Stimulated activated CD8-positive, alpha-beta memory T cell treated with anti-CD3 and anti-CD28 coated beads, Interleukin-15, amount 100 ng/mL, for 1 hour (primary cell): ENCODE measurements around the gene MAPK9.

Source experiments
- DNase-seq: peaks from one replicate; pipeline ENCODE4 v3.0.0-alpha.2; 2020; ENCODE audit warnings: low read depth

The MAPK9 gene

GRCh38 chr5:180291943-180292831 lies at the start of gene MAPK9:
MAPK9 (minus strand) TSS chr5:180292083; CDS start chr5:180280561, 11,522 bp downstream.
- peak; percentile 64 for DNase-seq

DNA sequence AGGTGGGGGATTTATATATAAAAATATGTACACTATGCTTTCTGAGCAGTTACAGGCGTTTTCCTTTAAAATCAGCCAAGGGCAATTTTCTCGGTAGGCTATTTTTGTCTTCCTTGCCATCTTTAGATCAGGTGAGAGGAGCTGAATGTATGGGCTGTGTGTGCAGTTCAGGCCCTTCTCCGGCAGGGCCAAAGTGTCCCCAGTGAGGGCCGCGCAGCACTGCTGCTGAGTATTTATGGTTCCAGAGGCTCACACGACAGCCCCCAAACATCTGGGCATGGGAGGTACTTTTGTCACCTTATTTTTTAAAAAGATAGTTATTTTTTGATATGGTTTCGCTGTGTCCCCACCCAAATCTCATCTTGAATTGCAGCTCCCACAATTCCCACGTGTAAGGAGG lies 49.7 kb upstream of the MAPK9 start:
- DNase-seq, result no peak

- DNase-seq, result no peak
Measured at GRCh38 chr5:180340856-180341255, 49.0 kb upstream of the MAPK9 start.

DNA sequence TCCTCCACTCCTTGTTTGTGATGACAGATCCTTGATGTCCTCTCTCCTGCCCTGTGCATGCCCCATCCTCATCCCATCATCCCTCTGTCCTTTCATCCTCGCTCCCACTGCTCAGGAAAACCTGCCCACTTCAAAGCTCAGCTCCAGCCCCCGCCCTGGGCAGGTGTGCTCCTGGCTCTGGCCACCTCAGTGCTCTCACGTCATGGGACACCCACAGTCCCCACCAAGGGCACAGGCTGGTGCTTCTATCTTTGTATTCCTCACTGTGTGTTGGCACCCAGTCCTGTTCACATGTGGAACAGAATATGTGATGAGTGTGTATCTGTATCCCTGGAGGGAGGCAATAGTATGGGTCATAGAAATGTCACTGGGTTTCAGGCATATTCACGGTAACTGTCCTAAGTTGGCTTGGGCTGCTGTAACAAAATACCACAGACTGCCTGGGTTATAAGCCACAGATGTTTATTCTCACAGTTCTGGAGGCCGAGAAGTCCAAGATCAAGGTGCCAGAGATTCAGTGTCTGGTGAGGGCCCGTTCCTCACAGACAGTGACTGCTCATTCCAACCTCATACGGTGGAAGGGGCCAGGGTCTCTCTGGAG lies 47.8 kb upstream of the MAPK9 start:
- DNase-seq, result no peak

DNA sequence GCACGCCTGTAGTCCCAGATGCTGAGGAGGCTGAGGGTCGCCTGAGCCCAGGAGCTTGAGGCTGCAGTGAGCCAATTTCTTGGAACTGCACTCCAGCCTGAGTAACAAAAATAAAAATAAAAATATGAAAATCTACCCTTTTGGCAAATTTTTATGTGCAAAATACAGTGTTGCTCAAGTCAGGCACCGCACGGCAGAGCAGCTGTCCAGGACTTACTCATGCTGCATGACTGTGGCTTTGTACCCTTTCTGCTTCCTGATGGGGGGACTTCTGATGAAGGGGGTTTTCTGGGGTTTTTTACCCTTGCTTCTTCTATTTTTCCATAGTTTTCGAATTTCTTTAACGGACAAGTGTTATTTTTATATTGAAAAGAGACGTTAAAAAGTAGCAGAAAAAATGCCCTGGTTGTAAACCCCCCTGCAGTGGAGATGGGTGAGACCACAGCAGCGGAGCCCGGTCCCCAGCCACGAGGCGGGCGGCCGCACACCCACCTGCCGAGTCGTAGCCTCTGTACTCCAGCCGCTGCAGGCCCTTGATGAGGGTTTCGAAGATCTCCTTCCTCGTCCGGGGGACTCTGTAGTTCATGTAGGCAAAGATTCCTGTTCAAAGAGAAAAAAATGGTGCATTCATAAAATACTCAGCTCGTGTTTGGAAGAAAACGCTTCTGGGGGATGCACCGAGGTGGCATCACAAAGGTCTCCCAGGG lies 46.3 kb upstream of the MAPK9 start:
- no peak for DNase-seq

DNA sequence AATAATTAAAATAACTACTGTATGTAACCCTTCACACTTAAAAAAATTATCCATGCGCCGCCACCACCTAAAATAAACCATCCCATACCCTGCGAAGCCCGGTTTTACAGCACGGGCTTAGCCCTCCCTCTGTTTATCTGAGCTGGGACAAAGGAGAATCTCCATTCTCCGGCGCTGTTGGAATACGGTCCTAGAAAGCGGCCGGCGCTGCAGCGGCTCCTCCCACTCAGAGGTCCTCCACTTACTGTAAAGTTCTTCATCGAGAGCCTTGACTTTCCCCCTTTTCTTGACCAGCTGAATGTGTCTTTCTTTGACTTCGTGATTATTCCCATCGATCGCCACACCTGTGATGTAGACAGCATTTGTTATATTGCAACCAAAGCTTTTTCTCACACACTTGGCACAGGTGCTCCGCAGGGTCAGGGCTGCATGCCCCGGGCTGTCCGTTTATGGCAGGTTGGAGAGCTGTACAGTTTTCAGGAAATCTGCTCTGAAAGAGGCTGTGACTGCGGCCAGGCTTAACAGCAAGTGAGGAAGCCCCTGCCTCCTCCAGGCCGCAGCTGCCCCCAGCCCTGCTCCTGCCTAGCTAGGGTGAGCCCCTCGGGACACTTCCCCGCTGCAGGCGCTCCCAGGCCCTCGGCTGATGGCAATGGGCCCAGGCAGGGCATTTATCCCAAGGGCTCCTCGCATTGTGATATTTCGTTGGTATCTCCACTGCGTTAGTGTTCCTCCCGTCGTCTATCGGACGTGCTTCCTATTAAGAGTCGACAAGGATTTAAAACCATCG lies 44.5 kb upstream of the MAPK9 start:
- DNase-seq, result no peak

- DNase-seq, result no peak
Measured at GRCh38 chr5:180335614-180336233, 43.8 kb upstream of the MAPK9 start.

DNA sequence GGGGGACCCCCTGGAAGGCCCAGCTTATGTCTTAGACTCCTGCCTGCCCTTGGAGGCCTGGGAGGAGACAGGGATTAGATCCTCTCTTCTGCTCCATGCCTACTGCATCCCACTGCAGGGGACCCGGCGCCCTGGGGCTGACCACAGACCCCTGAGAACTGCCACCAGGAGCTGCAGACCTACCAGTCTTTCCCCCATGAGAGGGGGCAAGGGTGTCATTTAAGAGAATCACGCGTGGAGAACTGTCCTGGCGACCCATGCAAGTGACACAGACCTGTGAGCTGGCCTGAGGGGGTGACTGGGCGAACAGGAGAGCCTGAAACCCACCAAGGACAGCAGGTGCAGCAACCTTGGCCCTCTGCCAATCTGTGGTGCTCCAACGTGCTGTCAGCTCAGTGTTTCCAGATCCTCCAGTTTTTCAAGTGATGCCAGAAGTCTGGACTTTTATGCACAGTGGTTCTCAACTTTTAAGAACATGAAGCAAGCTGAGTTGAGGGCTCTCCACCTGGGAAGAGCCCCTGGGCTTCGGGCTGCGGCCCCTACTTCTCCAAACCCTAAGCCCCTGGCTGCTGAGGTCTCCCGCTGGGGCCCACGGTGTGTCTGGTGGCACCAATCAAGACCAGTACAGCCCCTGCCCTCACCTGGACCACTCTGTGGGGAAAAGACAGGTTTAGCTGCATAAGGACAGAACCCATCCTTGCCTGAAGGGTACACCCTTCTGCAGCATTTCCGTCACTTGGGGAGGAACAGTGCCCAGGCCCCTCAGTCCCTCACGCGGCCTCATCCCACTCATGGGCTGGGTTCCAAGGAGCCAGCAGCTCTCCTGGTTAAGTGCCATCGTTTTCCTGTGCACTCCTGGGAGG lies 43.1 kb upstream of the MAPK9 start:
- DNase-seq, result no peak

DNA sequence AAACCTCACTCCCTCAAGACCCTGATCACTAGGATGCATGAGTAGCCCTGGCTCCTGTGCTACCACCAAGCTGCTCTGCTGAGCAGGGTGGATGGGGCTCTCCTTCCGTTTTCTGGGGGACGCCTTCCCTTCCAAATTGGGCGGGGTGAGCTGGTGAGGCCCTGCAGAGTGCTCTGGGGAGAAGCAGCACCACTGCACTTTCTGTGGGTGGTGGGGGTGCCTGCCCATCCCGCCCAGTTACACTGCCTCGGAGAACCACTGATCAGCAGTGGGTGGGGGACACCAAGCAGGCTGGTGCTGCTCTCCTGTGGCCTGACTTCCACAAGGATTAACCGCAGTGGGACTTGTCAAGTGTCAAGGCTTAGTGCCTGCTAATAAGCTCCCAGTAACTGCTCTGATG lies 42.3 kb upstream of the MAPK9 start:
- DNase-seq, result no peak

DNA sequence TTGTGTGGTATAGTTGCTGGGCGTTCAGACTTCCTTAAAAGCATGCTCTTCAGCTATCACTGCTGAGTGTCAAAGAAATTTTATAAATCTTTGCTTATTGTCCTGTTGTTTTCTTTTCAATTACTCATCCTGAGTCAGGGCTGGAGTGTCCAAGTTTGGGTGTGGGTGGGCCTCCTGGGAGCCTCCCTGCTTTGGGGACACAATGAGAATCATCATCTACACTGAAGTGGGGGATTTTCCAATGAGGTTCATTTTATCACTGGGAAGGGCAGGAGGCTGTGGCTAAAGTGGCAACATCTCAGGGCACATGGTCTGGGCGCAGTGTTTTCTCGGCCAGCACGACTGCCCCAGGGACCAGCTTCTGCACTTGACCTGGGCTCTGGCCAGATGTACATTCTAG lies 41.8 kb upstream of the MAPK9 start:
- no peak for DNase-seq

GRCh38 chr5:180332861-180333260 lies 41.0 kb upstream of the MAPK9 start:
- DNase-seq, result no peak

- DNase-seq, result no peak
Measured at GRCh38 chr5:180332051-180332517, 40.2 kb upstream of the MAPK9 start.

DNA sequence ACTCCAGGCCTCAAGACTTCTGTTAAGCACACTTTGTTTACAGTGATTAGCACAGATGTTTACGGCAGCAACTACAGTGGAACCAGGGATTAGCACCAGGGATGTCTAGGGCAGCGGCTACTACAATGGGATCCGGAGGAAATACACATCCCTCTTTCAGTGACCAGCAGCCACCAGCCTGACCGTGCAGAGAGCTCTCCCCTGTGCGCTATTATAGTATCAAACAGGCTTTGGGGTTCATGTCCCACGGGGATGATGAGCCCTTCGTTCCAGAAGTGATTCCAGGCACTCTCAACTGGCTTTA lies 39.7 kb upstream of the MAPK9 start:
- no peak for DNase-seq

DNA sequence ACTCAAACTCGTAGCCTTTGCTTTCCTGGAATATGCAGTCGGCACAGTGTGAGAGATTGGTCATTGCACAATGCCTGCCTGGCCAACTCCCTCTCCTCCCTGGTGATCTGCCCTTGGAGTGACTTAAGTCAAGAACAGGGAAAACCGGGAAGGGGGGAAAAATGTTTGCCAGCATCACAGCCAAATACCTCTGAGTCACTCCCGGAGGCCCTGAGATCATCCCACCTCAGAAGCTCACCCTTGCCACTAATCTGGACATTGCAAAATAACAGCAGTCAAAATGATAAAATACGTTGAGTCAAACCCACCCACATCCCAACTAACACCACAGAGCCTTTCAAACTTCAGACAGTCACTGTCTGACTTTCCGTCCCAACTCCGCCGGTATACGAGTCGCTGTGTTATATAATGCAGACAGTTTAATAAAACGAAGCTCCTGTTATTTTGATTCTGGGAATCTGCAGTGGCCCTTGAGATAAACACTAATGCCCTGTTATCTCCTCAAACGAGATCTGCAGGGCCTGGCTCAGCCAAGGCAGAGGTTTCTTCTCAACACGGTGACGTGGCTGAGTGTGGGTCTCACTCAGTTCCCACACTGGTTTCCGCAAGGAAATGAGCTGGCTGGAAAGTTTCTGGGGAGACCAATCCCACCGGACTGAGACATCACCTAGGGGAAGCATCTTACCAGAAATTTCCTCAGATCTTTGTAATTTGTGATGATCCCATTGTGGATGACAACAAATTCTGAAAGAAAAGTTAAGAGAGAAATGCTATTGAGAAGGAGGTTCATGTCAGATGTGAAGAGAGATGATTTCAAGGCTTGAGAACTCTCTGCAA lies 39.1 kb upstream of the MAPK9 start:
- DNase-seq, result no peak

DNA sequence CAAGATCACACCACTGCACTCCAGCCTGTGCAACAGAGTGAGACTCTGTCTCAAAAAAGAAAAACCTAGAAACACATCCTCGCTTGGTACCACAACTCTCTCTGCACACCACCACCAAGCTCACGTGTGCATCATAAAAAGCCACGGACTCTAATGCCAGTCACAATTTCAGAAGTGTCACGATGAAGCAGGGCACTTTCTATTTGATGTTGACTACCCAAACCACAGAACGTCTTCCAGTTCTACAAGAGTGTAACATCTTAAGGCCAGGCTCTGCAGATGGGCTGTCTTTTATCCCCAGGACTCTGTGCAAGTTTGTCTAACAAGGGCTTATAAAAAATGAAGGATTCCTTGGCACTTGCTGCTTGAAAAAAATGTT lies 38.4 kb upstream of the MAPK9 start:
- DNase-seq, result no peak

DNA sequence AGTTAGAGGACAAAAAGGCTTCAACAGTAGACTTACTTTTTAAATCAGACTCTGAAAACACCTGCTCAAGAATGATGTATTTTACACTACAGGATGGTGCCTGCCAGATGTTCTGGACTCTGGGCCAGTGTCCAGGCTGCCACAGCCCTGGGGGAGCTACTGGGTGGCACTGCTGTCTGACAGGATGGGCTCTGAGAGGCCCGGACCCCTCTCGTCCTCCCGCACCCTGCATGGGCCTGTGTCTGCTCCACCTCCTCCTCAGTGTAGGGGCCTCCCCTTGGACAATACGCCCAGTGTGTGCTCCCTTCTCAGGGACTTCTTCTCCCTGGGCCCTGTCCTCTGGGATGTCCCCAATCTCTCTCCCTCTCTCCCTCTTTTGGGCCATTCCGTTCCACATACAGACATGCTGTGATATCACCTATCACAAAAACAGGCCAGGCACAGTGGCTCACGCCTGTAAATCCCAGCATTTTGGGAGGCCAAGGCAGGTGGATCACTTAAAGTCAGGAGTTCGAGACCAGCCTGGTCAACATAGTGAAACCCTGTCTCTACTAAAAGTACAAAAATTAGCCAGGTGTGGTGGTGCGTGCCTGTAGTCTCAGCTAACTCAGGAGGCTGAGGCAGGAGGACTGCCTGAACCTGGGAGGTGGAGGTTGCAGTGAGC lies 37.9 kb upstream of the MAPK9 start:
- DNase-seq, result no peak

- DNase-seq, result no peak
Measured at GRCh38 chr5:180329138-180329435, 37.2 kb upstream of the MAPK9 start.

DNA sequence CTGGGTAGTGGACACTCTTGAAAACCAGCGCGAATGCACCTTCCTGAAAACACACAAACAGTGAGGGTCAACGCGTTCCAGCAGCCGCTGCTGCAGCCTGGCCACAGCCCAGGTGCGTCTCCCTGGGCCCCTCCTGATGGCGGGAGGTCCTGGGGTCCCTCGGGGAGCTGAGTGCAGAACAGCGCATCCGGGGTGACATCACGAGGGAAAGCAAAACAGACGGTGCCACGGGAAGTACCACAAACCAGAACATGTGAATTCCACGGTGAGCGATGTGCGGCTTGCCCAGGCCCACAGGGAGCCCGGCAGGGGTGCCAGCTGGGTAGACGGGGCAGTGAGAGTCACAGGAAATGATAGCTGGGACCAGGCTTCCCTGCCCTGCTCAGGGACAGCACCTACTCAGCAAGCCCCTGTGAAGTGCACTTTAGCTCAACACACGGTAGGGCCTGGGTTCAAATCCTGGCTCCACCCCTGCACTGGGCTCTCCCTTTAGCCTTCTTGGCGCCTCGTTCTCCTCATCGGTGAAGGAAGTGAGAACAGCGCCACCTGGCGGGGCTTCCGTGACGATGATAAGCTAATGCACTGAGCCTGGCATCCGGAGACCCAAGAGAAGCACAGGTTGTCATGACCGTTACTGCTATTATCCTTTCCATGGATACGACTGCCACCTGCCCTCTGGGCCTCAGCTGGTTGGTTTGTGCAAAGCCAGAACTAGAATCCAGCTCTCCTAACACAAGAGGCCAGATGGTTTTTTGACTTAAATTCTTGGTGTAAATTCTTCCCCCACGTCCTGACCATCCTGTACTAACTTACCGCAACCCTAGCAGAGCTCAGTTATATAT lies 36.6 kb upstream of the MAPK9 start:
- peak; percentile 80 for DNase-seq
